SU-DHL-6 (cell line): Measurements from ENCODE around the gene ARAP3.

Source experiments
- EZH2phosphoT487 ChIP-seq: fragments of 200-600 bp; sonication (generic), shearing (Covaris generic); conservative IDR thresholded peaks from 2 replicates; pipeline ENCODE4 v1.6.1; 2018; ENCODE audit warnings: mild to moderate bottlenecking, antibody characterized with exemption, low read length, moderate library complexity, mixed read lengths
- TF ChIP-seq, protein P1 (sequence below): fragments of 200-600 bp; sonication (generic); IDR thresholded peaks from one replicate; pipeline ENCODE4 v1.5.1; 2017; ENCODE audit warnings: antibody characterized with exemption, mild to moderate bottlenecking, low read length, moderate library complexity; ENCODE audit not compliant: insufficient read depth, poor library complexity, severe bottlenecking

DNA sequence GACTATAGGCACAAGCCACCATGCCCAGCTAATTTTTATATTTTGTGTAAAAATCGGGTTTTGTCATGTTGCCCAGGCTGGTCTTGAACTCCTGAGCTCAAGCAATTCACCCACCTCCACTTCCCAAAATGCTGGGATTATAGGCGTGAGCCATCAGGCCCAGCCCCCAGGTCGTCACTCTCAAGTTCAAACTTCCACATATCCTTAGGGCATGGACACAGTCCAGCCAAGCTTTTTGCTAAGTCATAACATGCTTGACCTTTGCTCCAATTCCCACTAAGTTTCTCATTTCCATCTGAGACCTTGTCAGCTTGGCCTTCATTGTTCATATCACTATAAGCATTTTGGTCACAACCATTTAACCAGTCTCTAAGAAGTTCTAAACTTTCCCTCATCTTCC is 43.9 kb upstream of the ARAP3 start:
- TF ChIP-seq, protein P1, sequence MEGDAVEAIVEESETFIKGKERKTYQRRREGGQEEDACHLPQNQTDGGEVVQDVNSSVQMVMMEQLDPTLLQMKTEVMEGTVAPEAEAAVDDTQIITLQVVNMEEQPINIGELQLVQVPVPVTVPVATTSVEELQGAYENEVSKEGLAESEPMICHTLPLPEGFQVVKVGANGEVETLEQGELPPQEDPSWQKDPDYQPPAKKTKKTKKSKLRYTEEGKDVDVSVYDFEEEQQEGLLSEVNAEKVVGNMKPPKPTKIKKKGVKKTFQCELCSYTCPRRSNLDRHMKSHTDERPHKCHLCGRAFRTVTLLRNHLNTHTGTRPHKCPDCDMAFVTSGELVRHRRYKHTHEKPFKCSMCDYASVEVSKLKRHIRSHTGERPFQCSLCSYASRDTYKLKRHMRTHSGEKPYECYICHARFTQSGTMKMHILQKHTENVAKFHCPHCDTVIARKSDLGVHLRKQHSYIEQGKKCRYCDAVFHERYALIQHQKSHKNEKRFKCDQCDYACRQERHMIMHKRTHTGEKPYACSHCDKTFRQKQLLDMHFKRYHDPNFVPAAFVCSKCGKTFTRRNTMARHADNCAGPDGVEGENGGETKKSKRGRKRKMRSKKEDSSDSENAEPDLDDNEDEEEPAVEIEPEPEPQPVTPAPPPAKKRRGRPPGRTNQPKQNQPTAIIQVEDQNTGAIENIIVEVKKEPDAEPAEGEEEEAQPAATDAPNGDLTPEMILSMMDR, result no peak
- no peak for TF ChIP-seq EZH2phosphoT487
